Activated naive CD4-positive, alpha-beta T cell treated with Interleukin-2 at 50 U/mL for 16 hours (primary cell): ENCODE measurements around the gene LACC1.

Experiments used
- DNase-seq: peaks from one replicate; pipeline ENCODE4 v3.0.0-alpha.2; 2020

The LACC1 gene

DNA sequence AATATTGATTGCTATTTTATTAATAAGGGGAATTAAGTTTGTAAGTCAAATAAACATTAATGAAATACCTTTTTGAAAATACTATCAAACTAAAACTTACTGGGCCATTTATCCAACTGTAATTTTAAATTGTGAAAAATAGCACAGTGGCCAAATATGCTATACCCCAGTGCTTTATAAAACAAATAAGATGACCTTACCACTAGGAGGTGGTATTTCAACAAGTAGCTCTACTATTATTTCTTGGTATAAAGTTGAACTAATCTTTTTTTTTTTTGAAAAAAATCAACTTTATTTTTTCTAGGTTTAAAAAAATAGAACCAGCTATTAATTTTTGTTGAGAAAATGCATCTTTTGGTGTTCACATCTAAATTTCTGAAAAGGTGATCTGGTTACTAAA, 14.7 kb downstream of the LACC1 start:
- DNase-seq = no peak

DNA sequence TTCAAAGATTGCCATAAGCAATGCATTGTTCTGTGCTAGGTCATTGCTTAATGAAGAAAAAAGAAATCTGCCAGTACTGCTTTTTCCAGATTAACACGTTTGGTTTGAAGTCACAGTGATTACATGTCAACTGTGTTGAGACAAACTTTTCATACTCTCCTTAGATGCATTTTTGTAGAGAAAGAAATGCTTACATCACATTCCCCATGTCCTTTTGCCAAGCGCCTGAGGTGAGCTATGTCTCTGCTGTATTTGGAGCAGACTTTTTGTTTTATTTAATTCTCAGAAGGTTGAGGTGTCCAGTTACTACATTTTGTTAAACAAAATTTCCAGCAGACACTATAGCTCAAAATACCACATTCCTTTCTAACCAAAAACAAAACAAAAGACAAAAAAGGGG, 16.2 kb downstream of the LACC1 start:
- DNase-seq = no peak

DNA sequence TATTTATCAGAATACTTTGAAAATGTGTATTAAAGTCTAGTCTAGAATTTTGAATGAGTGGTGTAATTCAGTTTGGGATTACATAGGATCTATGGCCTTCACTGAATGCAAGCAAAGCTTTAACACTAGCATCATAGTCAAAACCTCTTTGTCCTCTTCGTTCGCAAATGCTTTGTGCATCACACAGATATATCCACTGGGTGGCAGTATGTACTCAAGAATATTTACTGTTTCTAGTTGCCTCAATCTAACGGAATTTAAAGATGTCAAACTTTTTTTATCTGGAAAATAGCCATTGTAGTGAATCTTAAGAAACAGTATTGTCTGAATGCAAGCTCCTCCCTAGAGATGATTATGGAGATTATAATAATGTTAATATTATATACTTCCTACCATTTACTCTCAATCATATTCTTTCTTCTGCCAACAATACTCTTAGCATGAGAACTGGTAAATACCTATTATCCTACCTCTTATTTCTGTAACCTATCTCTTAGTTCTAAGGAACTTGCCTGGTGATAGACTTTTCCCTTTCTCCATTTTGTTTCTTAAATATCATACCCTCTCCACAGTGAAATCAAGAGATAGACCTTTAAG, 25.8 kb downstream of the LACC1 start:
- peak; percentile 6 for DNase-seq

DNA sequence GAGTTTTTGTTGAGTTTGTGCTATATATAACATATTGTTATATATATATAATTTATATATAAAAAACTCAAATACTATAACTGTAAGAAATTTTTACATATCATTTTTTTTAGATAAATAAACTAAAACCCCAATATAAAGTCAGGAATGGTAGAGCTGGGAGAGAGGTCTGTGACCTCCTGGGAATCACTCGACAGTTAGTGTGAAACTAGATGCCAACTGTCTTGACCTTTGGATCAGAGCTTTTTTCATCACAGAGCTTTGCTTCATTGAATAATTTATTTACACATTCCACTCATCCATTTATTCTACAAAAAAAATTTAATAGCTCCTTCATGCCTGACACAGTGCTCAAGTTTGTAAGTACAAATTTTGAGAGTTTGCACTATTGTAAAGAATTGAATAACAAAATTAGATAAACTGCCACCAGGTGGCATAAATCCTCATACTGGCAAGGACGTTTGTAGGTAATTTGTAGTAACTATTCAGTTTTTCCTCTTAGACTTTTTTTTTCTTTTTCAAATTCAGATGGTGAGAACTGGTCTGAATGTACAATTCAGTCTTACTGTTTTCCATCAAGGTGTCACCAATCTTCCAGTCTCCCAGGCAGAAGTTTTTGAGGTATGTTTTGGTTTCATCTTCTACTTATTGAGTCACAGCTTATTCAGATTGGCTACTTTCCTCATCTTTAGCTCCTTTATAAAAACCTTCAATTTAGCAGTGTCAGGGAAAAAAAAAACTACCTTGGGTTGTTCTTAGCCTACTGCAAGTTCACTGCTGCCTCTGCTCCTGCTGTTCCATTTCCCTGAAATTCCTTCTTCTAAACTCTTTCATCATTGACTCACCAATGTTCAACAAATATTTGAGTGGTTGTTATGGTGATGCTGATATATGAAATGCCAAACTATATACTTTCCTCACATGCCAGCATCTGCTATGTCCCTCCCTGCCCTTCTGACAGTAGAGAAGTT, 28.7 kb downstream of the LACC1 start:
- no peak for DNase-seq

DNA sequence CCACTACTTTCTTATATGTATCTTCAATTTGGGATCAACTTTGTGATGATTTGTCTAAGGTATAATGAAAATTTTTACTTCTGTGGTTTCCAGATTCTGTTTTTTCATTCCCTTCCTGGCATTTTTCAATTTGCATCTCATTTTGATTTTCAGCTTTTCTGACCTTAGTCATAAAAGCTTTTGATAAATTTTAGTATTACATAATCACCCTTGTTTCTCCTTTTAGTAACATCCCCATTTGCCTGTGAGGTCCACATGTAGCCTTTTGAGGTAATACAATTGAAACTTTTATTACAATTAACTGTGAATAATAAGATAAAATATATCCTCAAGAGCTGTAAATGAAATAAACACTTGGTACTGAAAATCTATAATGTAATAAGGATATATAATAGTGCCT, 31.2 kb downstream of the LACC1 start:
- no peak for DNase-seq

DNA sequence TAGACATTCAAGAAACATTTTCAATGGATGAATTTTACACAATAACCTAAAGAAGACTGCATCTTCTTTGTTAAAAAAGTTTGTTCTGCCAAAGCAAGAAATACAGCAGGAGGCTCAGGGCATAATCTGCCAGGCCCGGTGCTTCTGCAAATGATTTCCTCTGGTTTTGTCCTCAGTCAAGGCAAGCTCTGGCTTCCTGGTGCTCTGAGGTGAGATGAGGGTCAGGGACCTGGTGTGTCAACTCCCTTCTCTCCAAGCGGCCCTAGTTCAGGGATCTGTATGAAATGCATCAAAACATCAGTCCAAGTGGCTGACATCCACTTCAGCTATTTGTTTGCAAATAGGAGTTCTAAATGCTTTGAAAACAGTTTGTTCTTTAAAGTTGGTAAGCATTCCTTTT, 31.6 kb downstream of the LACC1 start:
- no peak for DNase-seq

DNA sequence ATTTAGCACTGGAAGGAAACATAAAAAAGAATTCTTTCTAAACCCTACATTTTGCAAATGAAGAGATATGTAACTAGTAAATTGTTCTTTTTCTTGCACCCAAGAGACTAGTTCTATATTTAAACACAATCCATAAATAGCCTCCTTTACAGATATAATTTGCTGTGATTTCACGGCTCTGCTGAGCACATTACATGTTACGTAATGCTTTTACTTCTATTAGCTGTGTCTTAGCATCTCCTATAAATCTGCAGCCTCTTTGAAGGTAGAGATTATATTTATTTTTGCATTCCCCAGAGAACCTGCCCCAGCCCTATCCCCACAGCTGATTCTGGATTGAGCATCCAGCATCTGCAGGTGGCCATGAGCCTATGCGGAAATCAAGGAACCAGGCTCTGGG, 32.2 kb downstream of the LACC1 start:
- DNase-seq = no peak

DNA sequence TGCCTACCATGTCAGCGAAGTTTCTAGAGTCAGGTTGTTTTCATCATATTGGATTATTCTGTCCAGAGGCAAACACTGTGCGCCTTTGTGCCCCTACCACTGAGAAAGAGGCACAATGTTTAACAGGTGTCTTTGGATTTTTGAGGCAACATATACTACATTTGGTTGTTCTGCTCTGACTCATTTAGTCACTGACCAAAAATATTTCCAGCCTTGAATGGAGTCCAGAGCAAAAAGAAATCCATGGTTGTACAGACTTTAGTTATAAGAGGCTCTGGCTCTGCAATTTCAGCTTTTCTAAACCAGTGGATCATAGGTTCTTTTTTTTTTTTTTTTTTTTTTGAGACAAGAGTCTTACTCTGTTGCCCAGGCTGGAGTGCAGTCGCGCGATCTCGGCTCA, 35.7 kb downstream of the LACC1 start:
- no peak for DNase-seq

DNA sequence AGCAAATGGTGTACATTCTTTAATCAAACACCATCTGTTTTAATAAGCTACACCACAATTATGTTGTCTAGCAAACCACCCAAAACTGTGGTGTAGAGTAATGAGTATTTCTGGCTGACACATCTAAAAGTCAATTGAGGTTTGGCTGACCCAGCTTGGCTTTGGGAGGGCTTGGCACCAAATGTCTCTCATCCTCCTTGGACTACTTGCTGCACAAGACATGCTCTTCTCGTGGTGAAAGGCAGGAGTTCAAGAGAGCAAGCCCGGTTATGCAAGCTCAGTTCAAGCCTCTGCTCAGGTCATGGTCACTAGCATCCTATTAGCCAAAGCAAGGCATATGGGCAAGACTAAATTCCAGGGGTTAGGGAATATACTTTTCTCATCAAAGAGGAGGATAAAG, 37.1 kb downstream of the LACC1 start:
- no peak for DNase-seq

DNA sequence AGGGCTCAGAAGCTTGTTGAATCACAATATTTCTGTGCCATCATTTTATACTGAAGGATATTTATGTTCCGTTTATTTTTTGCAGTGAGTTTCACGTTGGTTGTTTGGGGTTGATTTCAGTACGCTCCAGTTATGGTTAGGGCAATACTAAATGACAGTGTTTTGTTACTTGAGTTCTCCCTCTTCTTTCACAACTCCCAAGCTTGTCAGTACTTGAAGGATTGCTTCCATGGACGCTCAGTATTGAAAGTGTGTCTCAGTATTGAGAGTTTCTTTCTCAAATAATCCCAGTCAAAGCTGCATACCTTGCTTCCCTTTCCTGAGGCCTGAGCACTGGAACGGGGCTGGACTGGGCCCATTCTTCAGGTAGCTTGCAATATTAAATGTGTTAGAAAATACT, 38.9 kb downstream of the LACC1 start:
- DNase-seq = no peak

DNA sequence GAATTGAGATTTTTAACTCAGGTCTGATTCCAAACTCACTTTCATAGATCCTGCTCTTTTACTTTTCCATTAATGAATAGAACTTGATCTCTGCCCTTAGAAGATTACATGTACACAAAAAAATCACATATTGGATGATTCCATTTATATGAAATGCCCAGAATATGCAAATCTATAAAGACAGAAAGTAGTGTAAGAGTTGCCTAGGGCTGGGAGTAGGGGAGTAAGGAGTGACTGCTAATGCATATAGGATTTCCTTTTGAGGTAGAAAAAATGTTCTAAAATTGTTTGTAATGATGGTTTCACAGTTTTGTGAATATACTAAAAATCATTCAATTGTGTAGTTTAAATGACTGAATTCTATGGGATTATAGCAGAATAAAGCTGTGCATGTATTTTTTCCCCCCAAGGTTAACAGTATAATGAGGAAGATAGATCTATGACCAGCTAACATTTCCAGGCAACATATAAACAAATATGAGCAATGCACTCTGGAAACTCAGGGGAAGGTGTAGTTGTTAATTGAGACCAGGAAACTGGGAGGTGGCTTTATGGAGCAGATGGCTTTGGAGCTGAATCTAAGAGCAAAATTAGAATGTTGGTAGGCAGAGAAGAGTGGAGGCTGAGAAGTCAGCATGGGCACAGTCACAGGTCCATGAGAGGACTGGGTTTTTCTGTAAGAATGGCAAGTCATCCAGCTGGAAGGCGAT, 41.4 kb downstream of the LACC1 start:
- DNase-seq = no peak

DNA sequence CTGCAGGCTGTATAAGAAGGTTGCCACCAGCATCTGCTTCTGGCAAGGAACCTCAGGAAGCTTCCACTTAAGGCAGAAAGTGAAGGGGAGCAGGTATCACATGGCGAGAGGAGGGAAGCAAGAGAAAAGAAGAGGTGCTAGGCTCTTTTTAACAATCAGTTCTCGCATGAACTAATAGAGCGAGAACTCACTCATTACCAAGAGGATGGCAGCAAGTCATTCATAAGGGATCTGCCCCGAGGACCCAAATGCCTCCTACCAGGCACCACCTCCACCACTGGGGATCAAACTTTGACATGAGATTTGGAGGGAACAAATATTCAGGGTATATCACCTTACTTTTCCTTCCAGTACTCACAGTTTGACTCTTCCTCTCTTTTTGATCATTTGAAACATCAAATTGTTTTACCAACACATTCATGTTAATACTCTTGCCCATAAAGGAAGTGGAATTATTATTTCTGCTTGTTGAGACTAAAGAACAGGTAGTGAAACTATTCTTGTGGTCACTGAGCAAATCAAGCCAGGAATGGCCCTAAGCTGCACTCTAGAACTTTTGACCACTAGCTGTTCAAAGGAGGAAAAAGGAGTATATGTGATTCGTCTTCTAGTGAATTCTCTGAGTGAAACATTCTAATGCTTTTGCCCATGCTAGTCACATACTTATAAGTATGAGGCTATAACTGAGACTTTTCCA, 45.0 kb downstream of the LACC1 start:
- DNase-seq = no peak

DNA sequence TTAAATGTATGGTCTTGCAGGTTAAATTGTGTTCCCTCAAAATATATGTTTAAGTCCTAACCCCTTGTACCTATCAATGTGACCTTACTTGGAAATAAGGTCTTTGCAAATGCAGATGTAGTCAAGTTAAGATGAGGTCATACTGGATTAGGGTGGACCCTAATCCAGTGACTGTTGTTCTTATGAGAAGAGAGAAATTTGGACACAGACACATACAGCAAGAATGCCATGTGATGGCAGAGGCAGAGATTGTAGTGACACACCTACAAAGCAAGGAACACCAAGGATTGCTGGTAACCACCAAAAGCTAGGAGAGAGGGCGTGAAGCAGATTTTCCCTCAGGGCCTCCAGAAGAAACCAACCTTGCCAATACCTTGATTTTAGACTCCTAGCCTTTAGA, 50.2 kb downstream of the LACC1 start:
- no peak for DNase-seq

DNA sequence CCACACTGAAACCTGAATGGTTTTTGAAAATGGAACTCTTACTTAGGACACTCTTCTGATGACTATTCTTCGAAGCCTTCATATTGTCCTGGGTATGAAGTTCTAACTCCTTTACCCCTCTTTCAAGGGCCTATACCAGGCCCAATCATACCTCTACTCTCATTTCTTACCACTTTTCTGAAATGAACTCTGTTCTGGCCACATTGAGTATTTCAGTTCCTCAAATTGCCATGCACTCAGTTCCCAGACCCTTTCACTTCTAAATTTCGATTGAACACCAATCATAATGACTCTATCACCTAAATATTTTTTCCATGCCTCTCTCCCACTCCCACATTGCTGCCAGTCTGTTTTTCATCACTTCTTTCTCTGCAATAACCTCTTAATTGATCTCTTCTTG, 53.7 kb downstream of the LACC1 start:
- no peak for DNase-seq

DNA sequence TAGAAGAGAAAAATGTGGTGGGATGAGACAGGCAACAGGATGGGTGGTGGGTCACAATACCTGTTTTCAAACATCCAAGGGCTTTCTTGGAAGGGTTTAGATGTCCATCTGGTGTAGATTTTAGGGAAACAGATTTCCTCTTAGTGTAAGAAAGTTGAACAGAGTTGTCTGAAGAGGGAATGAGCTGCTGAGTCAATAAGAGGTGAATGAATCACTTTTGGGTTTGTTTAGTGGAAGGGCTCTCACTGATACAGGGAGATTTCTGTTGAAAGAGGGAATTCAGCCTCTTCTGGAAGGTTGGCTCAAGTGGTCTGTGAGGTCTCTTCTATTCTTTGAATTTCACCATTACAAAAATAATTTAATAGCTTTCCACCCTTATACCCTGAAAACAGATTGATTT, 54.6 kb downstream of the LACC1 start:
- no peak for DNase-seq

DNA sequence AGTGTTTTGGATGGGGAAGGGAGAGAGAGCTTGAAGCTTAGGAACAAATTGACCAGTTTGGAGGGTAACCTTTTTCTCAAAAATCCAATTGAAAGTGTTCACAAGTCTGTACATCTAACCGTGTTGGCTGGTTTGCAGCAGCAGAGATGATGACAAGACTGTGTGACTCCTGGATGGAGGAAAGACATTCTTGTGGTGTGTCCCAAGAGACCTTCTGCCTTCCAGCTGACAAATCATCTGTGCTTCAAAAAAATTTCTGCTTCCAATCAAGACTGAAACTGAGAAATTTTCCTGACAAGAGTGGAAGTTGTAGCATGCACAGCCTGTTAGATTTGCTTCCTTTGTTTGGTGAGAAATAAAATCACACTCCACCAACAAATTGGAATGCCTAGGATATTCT, 56.2 kb downstream of the LACC1 start:
- no peak for DNase-seq

DNA sequence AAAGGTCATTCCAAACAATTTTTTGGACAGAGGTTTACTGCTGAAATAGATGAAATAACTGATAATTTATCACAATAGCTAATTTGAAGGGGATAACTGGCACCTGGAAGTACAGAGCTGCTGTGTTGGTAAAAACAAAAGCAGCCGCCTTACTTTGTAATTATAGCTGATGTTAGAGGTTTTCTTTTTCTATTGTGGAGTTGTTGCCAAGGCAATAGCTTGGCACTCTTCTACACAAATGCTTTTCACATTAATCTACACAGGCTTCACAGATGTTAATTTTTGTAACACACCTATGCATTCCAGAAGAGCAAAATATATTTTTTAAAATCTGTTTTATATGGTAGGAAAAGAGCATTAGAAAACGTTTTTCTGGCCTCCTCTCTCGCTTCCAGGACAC, 56.9 kb downstream of the LACC1 start:
- DNase-seq = no peak

DNA sequence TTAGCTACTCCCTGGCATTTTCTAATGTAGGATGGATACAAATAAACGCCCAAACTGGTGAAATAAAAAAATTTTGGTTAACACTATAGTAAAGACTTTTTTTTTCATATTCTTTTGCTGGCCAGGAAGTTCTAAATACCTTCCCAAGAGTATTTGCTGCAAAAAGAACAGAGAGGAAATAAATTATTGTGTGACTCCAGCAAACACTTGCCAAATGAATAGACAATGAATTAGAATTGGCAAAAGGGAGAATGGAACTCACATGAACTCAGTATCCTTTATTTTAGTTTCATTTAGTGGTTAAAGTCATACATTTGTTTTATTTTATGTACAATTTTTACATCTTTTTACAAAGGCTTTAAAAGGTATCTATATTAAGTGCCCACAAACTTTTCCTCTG, 58.1 kb downstream of the LACC1 start:
- no peak for DNase-seq

DNA sequence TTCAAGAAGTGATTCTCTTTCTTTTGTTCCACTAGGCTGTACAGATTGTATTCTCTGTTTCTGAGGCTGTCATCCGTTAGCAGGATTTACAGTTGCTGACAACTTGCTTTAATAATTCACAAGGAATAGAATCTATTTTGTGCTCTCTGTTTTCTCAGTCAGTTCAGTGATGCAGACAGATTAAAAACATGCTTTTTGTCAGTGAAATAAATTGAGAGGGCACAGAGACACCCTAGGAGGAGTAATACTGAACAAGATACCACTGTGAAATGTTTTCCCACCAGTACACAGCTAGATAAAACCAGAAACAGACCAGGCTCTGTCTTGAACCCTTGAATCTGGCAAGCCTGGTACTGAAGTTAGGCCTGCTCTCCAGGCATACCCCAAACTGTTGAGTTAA, 58.7 kb downstream of the LACC1 start:
- no peak for DNase-seq

DNA sequence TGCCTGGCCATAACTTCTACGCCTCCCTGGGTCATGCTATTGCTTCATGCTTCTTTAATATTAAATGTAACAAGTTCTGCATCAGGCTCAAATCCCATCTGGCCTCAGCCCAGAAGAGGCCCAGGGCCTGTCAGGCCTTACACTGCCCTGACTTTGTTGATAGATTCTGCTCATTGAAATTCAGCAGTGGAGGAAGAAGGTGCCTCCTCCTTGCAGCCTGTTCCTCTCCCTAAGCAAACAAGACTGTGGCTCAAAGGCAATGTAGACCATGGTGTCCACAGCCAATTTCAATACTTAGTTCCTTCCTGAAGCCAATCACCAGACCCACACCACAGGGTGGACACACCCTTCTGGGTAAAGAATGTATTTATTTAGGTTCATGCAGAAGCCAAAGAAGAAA, 59.4 kb downstream of the LACC1 start:
- DNase-seq = no peak

DNA sequence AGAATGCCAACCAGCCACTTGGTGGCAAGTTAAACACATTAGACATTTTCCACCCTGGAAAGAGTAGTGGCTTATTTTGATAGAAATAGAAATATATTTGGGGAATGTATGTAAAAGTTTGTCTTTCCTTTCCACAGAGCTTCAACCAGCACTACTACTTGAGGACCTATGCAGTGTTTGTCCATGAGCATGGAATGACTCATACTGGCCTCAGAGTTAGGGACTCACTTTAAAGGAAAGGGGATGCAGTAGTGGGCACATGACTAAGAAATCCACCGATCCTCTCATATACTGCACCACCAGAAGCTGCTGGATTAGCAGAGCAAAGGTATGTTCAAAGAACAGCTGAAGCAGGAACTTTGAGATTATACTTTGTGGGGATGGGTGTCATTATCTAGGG, 62.6 kb downstream of the LACC1 start:
- DNase-seq = no peak
